GM18508 (cell line): Measurements from ENCODE around the gene GNB1.

Source experiments
- ATAC-seq: cut with Tn5 transposase; IDR thresholded peaks from one replicate; pipeline ENCODE4 v1.9.1; 2021; ENCODE audit warnings: moderate number of reproducible peaks; ENCODE audit not compliant: insufficient read depth, unreplicated experiment

GNB1 gene

DNA sequence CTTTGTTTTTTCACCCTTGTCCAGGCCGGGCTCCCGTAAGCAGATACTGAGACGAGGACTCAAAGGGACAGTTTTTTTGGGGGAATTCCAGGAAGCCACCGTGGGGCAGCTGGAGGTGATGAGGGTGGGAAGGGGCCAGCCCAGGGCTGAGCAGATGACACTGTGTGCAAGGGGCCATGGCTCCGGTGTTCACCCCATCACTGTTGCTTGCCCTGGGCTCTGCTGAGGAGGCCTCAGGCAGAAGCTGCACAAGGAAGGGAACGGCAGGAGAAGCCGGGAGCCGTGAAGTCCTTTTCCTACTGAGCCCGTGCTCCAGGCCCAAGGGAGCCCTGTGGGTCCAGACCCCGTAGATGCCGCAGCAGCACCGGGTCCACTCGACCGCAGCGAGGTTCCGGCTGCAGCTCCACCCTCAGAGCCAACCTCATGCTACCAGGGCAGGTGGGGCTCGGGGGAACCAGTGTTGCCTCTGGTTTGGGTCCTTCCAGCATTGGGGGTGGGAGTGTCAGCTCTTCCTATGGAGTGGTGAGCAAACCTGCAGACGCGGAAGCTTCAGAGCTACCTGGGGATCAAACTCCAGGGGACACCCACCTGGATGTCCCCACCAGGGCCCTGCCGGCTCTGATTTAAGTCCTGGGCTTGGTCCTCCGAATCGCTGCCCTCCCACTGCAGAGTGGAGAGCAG, 19.9 kb upstream of the GNB1 start:
- ATAC-seq = no peak

DNA sequence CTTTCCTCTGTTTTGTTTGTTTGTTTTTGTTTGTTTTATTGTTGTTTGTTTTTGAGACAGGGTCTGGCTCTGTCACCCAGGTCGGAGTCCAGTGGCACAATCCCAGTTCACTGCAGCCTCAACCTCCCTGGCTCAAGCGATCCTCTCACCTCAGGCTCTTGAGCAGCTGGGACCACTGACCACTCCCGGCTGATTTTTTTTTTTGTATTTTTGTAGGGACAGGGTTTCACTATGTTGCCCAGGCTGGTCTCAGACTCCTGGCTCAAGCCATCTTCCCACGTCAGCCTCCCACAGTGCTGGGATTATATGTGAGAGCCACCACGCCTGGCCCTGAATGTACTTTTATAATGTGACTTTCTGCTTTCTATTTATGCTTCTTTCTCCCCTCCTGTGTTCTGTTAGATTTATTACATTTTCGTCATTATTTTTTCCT, 19.2 kb upstream of the GNB1 start:
- ATAC-seq = no peak

DNA sequence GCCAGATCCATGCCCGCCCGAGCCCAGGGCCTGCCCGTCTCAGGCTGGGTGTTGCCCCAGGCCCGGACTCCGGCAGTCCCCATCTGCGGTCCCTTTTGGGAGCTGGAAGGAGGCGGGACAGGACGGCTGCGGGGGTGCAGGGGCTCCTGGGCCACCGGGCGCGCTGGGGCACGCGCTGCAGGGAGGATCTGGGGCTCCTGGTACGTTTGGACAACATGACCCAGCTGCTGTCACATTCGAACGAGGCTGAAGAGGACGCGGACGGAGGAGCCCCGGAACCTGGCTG, 17.6 kb upstream of the GNB1 start:
- ATAC-seq = no peak

DNA sequence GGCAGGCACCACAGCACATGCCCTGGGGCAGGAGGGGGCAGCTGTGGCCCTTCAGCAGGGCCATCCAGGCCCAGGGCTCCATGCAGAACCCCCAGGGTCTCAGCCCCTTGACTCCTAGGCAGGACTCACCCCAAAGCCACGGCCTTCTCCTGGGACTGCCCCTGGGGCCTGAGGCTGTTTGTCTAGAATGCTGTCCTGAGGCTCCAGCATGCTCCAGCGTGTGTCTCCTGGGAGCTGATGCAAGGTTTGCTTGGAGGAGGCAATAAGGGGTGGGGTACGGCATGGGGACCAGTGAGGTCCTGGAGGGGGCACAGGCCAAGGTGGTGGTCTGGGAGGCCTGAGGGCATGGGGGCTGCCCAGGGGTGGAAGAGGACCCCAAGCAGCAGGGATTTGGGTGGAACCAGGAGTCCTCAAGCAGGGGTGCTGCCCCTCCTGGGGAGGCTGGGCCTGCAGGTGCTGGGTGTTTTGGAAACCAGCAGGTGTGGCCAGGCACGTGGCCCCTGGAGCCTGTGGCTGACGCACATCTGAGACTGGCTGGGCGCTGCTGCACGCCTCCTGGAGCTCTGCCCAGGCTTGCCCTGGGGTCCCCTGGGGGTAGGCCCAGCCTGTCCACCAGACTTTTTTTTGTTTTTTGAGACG, 16.3 kb upstream of the GNB1 start:
- no peak for ATAC-seq

DNA sequence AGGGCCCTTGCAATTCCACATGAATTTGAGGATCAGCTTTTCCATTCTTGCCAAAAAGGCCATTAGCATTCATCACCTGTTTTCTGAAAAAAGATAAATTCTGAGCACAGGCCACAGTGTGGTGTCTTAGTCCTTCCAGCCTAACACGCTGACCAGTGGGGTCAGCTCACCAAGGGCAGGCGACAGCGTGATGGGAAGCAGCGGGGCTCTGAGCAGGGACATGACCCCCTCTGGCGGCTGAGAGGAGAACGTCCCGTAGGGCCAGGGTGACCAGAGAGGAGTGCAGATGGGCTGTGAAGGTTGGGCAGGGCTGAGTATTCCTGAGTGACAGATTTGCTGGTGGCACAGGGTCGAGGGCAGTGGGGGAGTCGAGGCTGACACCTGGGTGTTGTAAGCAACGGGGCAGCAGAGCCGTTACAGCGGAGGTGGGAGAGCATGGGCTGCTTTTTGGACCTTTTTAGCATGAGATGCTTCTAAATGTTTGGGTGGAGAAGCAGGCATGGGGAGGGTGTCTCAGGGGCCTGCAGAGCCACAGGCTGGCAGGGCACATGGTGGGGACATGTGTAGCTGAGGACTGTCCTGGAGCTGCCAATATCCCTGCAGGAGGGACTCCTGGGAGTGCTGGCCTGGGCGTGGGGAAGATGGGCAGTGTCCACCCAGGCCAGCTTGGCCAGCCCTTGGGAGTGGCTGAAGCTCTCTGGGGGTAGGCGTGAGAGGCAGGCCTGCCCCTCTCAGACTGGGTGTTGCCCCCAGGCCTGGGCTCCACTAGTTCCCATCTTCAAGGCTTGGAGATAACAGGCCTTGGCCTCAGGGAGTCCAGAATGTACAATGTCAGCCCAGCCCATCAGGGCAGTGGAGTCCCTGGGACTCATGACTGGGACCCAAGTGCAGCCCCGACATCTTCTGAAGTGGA, 15.6 kb upstream of the GNB1 start:
- no peak for ATAC-seq

DNA sequence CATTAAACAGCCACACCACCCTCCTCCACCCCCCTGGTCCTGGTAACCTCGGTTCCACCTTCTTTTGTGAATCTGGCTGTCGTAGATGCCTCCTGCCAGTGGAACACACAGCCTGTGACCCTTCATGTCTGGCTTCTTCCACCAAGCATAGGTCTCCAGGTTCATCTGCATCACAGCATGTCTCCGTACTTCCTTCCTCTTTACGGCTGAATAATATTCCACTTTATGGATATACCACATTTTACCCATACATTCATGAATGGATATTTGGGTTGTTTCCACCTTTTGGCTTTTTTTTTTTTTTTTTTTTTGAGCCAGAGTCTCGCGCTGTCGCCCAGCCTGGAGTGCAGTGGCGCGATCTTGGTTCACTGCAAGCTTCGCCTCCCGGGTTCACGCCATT, 12.3 kb upstream of the GNB1 start:
- no peak for ATAC-seq

DNA sequence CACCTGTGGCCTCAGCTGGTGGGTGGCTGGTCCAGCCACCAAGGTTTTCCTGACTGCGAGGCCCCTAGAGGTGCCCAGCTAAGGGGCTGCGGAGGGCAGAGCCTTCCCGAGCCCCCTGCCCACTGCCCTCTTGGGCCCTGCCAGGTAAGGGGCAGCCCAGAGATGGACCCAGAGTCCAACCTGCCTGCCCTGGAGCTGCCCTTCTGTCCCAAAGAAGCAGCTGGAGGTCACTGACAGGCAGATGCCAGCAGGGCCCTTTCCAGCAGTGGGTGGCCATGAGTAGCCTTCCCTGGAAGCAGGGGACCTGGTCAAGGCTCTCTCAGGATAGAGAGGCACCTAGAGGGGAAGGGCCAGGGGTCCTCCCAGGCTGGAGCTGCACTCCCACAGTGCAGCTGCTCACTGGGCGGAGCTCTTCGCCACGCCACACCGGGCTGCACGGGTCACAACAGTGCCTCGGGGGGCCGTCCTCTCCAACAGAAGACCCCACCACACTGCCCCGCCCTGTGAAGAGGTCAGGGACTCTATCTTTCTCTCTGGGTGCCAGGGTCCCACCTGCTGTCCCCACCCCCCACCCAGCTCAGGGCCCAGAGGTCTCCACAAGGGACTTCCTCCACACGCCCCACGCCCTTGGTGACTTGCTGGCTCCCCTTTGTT, 10.9 kb upstream of the GNB1 start:
- ATAC-seq = no peak

DNA sequence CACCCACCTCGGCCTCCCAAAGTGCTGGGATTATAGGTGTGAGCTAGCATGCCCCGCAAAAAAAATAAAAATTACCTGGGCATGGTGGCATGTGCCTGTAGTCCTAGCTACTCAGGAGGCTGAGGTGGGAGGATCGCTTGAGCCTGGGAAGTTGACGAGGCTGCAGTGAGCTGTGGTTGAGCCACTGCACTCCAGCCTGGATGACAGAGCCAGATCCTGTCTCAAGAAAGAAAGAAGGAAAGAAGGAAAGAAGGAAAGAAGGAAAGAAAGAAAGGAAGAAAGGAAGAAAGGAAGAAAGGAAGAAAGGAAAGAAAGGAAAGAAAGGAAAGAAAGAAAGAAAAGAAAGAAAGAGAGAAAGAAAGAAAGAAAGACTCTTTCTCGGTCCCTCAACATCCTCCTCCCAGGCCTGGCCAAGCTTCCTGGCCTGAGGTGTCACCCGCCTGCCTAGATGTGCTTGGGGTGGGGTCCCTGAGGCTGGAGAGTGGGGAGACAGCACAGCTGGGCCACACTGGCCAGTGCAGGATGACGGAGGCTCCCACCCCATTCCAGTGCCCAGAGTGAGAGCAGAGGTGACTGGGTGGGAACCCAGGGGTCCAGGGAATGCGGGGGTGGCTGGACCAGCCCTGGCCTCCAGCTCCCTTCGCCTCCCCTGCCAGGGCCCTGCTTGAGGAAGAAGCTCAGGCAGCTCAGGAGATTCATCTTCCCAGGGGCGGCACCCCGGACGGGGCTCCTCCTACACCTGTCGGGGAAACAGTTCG, 10.2 kb upstream of the GNB1 start:
- no peak for ATAC-seq

DNA sequence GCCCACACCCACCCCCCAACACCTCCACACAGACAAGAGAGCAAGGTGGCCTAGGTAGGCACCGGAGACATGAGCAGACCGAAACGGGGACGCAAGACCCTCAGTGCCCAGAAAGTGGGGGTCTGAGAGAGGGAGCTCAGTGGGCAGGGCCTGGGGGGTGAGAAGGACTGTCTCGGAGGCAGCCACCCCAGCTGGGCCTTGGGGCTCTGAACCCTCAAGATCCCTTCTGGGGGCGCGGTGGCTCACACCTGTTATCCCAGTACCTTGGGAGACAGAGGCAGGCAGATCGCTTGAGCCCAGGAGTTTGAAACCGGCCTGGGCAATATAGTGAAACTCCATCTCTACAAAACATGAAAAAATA, 9.1 kb upstream of the GNB1 start:
- ATAC-seq = no peak

DNA sequence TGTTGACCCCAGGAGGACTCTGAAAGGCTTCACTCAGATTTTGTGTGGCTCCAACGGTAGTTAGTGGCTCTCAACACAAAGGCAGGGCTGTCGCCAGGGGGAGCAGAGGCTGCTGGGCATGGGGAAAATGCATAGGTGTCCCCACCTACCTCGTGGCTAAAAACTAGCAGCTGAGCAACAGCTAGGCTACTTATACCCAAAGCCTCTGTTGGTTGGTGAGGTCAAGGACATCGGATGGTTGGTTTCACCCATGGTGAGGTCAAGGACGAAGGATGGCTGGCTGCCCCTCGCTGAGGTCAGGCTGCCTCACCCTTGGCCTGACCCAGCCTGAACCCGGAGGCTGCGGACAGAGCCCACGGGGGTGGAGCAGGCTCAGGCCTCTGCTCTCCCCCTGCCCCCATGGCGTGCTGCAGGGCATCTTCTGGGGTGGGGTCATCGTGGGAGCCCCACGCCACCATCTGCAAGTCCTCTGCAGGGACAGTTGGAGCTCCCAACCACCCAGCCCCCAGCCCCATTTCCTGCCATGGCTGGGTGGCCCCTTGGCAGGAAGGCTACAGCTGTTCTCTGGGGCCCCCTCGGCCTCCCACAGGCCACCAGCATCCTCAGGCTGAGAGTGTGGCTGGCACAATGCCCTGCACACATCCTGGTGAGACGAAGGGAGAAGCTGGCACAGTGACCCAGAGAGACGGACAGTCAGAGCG, 8.5 kb upstream of the GNB1 start:
- ATAC-seq = no peak

DNA sequence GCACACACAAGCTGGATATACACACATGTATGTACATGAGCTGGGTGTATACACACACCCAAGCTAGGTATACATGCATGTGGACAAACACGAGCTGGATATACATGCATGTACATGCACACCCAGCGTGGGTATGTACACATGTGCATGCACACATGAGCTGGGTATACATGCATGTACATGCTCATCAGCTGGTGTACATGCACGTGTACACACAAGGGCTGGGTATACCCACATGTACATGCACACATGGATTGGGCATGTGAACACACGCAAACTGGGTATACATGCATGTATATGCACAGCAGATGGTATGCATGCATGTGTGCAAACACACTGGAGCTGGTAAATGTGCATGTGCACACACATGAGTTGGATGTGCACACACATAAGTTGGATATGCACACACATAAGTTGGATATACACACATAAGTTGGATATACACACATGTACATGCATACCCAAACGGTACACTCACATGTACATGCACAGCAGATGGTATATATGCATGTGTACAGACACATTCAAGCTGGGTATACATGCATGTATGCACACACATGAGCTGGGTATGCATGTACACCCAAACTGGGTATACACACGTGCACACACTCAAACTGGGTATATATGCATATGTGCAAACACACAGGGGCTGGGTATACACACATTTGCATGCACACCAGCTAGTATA, 7.5 kb upstream of the GNB1 start:
- no peak for ATAC-seq

DNA sequence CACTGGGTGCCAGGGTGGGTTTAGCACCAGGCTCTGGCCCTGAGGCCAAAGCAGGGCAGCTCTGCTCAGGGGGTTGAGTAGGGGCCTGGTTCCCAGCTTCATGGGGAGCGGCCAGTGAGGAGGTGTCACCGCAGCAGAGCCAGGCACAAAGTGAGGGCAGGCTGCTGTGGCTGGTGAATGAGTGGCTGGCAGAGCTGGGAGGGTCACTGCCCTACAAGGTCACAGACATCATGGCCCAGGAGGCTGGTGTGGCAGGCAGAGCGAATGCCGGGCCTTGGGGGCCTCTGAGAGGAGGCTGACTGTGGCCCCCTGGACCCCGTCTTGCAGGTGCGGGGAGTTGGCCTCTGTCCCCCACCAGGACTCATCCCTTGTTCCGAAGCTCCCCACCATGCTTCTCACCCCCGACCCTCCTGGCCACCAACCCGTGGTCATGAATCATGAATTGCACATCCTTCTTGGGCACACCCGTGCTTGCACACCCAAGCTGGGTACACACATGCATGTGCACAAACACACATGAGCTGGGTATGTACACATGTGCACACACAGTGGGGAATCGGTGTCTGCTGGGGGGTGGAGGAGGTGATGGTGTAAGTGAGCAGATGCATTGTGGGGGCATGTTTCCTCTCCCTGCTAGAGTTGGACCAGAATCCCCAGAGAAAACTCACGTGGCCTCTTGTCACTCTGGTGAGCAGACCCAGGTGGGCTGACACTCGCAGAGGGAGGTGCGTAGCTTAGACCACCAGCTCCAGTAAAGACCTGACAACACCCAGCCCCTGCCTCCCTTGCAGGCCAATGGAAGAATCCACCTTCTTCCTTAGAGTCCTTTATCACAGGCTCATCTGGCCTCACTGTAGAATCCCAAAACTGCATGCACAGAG, 4.8 kb upstream of the GNB1 start:
- ATAC-seq = no peak

DNA sequence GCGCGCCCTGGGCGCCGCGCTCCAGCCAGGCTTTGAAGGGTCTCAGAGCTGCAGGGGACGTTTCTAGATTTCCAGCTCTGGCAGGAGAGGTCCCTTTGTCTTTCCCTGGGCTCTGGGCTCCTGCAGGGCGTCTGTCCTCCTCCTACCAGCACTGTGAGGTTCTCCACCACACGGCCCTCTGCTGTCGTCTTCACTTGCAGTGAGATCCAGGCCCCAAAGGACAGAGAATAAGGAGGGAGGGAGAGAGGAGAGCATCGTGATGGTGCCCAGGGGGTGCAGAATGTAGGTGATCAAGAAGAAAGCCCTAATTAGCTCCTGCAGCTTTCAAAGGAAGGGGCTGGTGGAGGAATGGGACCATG, 4.2 kb upstream of the GNB1 start:
- ATAC-seq = no peak

DNA sequence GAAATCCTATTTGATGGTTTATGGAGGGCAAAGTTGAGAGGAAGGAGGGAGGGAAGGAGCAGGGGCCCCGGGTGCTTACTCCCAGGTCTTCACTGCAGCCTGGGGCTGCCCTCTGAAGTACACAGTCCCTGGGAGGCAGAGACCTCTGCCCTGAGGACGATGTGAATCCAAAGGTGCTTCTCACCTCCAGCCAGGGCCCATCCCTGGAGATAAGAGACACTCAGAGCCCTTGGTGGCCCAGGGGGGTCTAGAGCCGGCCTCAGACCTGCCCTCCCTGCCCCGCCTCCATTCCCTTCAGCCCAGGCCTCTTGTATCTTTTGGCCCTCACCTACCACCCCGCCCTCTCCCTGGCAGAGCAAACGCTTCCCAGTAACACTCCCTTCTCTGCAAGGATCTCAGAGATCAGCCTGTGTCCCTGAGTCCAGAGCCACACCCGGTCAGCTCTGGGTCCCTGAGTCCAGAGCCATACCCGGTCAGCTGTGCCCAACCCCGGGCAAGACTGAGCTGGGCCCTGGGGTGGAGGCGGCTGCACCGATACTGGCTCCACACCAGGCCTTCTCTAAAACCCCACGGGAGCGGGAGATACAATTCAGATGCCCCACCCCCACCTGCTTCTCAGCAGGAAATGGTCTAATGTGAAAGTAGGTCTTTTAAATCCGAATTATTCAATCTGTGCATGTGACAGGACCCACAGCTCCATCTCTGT, 3.6 kb upstream of the GNB1 start:
- no peak for ATAC-seq

DNA sequence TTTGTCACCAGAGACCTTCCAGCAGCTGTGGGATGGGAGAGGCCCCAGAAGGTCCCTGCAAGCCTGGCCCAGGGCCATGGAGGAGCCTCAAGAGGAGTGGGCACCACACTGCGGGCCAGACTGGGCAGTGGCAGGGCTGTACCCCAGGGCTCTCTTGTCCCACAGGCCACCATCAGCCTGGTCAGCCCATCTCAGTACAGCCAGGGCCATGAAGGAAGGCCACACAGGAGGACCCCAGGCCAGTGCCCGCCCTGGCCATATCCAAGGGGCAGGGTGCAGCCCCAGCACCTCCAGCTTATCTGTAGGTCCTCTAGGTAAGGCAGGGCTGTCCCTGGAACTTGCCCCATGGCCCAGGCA, 3.1 kb upstream of the GNB1 start:
- ATAC-seq = no peak

DNA sequence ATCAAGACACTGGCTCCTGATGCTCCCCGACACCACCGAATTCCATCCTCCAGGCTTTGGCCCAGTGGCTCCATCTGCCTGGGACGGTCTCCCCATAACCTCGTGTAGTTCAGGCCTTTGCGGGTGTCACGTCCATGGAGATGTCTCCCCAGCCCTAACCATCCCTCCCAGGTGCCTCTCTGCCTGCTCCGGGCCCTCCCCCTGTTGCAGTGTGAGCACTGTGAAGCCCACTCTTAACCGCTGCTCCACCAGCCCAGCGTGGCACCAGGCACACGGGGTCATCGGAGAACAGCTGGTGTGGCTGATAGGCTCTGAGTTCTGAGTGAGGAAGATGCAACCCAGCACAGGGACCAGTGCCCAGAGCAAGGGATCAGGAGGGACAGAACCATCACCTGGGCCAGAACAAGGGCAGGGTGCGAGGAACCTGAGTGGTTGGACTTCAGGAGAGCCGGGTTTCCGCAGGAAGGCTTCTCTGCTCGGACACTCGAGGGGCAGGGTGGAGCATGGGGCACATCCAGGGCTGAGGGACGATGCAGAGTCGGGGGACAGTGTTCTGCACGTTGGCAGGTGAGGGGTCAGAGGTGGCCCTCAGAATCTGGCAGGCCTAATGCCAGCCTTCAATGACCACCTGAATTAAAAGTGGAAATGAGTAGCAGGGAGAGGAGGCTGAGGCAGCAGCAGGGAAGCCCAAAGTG, 2.6 kb upstream of the GNB1 start:
- ATAC-seq = no peak

DNA sequence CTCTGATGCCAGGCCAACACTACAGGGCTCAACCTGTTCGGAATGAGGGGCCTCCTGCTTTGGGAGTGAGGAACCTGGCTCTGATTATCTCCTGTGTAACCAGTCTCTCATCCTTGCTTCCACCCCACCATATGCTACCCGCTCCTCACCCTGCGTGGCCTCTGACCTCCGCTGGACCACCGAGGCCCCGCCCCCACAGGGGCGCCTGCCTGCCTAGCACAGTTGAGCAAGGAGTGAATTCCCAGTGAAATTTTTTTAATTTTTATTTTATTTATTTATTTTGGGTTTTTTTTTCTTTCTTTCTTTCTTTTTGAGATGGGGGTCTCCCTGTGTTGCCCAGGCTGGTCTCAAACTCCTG, 1.9 kb upstream of the GNB1 start:
- no peak for ATAC-seq
